ENCODE measurements around the gene C19orf81.
"Not testable (repeated sequence)": the region's sequence is repeated elsewhere in the genome, so short reads cannot be mapped to it uniquely, and the experiment has no call there.

C19orf81 gene

DNA sequence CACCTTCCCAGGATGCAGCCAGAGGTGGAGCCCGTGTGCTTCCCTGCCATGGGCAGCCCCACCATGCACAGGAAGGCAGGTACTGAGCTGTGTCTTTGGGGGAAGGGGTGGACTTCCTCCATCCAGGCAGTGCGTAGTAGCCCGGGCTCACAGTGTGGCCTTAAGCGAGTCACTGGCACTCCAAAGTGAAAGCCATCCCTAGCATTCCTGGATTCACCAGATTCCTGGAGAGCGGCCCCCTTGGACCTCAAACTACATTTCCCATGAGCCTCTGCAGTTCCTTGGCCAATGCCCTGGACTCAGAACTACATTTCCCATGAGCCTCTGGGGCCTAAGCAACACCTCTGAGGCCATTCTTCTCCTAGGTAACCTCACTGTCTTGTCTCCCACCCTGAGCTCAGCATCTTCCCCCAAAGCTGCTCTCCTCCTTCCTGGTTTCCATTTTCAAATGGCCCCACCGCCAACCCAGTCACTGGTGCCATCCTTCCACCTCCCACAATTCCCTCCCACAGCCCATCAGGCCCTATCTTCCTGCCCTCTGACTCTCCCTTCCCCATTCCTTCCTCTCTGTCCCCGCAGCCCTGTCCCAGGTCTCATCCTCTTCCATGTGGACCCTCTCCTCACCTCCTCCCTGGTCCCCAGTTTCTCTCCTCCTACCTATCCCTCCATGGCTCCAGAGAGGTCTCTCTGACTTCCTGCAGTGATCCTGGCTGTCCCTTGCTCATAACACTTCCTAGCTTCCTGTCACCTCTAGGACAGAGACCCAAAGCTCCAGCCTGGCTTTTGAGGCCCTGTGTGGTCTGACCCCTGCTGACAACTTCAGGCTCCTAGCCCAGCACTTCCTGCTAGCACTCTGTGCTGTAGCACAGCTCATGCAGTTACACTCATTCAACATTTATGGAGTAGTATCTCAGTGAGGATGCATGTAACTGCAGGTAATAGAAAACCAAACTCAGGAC lies at the start of gene C19orf81:
Gene C19orf81 (plus strand): TSS at position 13 of the 959 bp plus-strand sequence. CDS start 0 bp downstream, at position 13.
- no peak for DNase-seq (ENCODE audit: extremely low spot score)
- ChIA-PET CTCF (interaction anchor here (1.9 kb wide), 1 partner anchor 20 kb away, joined by 6 read pairs; no protein-coding TSS in a partner anchor), POLR2A (no interaction called here)
- TF ChIP-seq, protein P1, sequence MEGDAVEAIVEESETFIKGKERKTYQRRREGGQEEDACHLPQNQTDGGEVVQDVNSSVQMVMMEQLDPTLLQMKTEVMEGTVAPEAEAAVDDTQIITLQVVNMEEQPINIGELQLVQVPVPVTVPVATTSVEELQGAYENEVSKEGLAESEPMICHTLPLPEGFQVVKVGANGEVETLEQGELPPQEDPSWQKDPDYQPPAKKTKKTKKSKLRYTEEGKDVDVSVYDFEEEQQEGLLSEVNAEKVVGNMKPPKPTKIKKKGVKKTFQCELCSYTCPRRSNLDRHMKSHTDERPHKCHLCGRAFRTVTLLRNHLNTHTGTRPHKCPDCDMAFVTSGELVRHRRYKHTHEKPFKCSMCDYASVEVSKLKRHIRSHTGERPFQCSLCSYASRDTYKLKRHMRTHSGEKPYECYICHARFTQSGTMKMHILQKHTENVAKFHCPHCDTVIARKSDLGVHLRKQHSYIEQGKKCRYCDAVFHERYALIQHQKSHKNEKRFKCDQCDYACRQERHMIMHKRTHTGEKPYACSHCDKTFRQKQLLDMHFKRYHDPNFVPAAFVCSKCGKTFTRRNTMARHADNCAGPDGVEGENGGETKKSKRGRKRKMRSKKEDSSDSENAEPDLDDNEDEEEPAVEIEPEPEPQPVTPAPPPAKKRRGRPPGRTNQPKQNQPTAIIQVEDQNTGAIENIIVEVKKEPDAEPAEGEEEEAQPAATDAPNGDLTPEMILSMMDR (IDR thresholded peaks at IDR 0.05; ENCODE audit: control extremely low read depth, extremely low read depth, low read depth, missing control alignments) = no peak

DNA sequence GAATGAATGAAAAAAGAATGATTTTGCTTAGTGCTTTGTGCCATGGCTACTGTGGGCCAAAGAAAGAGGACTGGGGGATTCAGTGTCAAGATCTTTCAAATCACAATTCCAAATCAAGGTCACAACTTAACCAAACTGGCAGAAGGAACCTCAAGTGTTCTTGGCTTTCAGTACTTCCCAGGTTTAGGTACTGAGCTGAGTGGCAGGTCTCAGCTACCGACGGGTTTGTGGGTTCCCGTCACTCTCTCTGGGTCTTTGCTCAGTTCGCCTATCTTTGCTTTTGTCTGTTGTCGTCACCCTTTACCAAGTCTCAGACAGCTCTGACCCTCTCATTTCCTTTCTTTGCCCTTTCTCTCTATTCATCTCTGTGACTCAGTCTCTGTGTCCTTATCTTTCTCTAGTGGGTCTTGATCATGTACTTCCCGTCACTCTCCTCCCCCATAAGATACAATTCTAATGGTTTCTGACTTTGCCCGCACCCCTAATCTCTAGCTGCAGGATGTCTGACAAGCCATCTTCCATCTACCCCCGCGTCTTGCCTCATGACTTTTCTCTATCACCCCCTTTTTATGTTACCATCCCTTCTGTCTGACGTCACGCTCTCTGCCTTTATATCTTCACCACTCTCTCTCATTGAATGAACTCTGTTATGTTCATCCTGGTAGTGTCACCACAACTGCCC lies 47.7 kb upstream of the C19orf81 start:
- ChIA-PET CTCF (no interaction called here), POLR2A (no interaction called here)
- no peak for DNase-seq (ENCODE audit: extremely low spot score)
- TF ChIP-seq, protein P1 (IDR thresholded peaks at IDR 0.05; ENCODE audit: control extremely low read depth, extremely low read depth, low read depth, missing control alignments) = no peak

DNA sequence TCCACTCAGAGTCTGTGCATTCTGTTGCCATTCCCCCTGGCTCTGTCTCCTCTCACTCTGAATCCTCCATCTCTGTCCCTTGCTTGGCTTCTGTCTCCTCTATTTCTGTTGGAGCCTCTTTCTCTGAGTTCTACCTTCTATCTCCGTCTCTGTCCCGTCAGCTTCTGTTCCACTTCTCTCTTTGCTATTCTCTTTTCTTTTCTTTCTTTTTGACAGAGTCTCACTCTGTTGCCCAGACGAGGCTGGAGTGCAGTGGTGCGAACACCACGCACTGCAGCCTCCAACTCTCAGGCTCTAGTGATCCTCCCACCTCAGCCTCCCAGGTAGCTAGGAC lies 47.2 kb upstream of the C19orf81 start:
- TF ChIP-seq, protein P1 (IDR thresholded peaks at IDR 0.05; ENCODE audit: control extremely low read depth, extremely low read depth, low read depth, missing control alignments) = no peak
- POLR2A ChIA-PET = no interaction called here
- DNase-seq (ENCODE audit: extremely low spot score) = no peak
- CTCF ChIA-PET = no interaction called here

DNA sequence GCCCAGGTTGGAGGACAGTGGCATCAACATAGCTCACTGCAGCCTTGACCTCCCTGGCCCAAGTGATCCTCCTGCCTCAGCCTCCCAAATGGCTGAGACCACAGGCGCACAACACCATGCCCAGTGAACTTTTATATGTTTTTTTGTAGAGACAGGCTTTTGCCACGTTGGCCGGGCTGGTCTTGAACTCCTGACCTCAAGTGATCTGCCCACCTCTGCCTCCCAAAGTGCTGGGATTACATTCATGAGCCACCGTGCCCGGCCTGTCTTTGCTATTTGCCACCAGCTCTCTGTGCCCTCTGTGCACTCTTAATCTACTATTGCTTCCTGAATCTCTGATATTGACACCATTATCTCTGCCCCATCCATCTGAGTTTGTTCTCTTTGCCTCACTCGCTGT lies 46.7 kb upstream of the C19orf81 start:
- CTCF ChIA-PET = no interaction called here
- TF ChIP-seq, protein P1 (IDR thresholded peaks at IDR 0.05; ENCODE audit: control extremely low read depth, extremely low read depth, low read depth, missing control alignments) = no peak
- POLR2A ChIA-PET = no interaction called here
- no peak for DNase-seq (ENCODE audit: extremely low spot score)

- DNase-seq (ENCODE audit: extremely low spot score) = no peak
- POLR2A ChIA-PET = no interaction called here
- TF ChIP-seq, protein P1 (IDR thresholded peaks at IDR 0.05; ENCODE audit: control extremely low read depth, extremely low read depth, low read depth, missing control alignments) = no peak
- CTCF ChIA-PET = no interaction called here
These were observed 46.3 kb upstream of the C19orf81 start for GRCh38 chr19:50602935-50603334.

DNA sequence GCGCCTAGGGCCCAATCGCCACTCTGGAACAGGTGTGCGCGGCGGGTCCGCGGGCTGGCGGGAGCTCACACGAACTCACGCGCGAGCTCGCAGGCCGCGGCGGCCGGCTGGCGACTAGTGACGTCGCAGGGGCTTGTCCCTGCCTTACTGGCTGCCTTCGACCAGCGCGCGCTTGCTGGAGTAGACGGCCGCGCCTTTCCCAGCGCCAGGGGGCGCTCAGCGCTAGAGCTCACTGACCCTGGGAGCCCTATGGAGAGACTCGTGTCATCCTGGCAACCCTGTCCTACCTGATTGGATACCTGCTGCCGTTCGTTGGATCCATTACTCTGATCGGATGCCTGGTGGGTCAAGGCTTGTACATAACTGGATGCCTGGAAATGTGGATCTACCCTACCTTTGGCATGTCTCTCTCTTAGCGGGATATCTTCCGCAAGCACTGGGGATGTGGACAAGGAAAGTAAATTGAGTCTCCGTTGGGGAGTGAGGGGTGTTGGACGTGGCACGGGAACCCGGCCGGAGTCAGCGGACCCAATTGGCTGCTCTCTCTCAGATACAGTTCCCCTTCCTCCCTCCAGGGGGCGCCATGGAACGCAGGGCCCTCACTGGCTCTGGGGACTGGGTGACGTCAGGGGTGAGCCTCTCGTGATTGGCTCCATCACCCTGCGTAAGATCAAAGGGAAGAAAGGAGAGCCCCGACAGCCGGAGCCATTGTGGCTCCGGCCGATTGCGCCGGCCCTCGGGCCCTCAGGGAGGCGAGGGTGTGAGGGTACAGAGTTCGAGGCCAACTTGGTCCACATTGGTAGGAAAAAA lies 44.8 kb upstream of the C19orf81 start:
- POLR2A ChIA-PET; CTCF ChIA-PET; DNase-seq (ENCODE audit: extremely low spot score): not testable (repeated sequence)

- DNase-seq (ENCODE audit: extremely low spot score); POLR2A ChIA-PET; CTCF ChIA-PET: not testable (repeated sequence)
These were observed 43.0 kb upstream of the C19orf81 start for GRCh38 chr19:50606059-50606836.
